ENCODE results near the gene ERBIN.

Gene ERBIN

GRCh38 chr5:65916066-65916465, 10.3 kb upstream of the ERBIN start:
- Histone ChIP-seq H3K27ac (ENCODE audit: low read depth, low read length) (no peak overlapping the region), H3K4me3 (ENCODE audit: low read depth in 1 of 2, low read length in 2 of 2) (peak overlapping the region in 1 of 2 donors; percentile 8), H3K9ac (ENCODE audit: low read depth in 1 of 2, low read length in 2 of 2) (no peak overlapping the region), H3K4me1 (ENCODE audit: control insufficient read depth in 1 of 2, insufficient read depth in 2 of 2, low read length in 2 of 2) (peaks cover 15 to 25% of the 10 kb centered on the region in 2 donors), H3K36me3 (ENCODE audit: control insufficient read depth in 1 of 2, insufficient read depth in 2 of 2, low read length in 2 of 2) (no peaks in the 10 kb centered on the region), H3K9me3 (ENCODE audit: control insufficient read depth in 1 of 2, low read length in 2 of 2) (no peaks in the 10 kb centered on the region), H3K27me3 (ENCODE audit: control insufficient read depth in 1 of 2, insufficient read depth in 2 of 2, low read length in 2 of 2) (no peaks in the 10 kb centered on the region)

DNA sequence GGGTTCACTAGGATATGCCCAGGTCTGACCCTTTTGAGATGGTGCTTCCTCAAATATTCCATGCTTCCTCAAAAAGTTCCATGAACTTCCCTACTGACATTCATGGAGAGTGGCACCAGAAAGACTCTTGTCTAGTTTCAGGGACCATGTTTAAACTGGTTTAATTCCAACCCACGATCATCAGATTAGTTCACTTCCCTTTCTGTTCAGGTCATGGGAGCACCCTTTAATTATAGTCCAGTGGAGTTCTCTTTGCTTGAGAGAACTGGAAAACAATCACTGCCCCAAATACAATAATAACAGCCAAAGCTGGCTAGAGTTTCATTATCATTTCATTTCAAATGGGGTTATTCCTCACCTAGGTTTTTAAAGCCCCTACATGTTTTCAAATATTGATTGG, 9.7 kb upstream of the ERBIN start:
- no peaks in the 10 kb centered on the region for H3K27me3 ChIP-seq (ENCODE audit: control insufficient read depth in 1 of 2, insufficient read depth in 2 of 2, low read length in 2 of 2)
- H3K36me3 ChIP-seq (ENCODE audit: control insufficient read depth in 1 of 2, insufficient read depth in 2 of 2, low read length in 2 of 2) = no peaks in the 10 kb centered on the region

DNA sequence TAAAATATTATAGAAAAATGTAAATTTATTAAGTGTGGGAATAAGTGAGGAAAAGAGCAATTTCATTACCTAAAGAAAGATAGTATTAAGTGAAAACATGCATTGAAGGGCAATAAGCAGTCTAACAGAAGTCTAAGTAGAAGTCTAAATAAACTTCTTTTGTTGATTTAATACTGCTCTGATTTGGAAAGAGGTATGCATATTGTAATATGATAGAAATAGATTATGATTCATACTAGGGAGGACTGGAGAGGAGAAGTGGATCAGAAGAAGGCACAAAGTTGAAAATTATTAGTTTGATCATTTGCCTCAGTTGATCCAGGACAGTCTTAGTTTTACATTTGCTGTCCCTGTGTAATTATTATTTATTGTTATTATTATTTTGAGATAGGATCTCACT, 6.6 kb upstream of the ERBIN start:
- Histone ChIP-seq H3K36me3 (ENCODE audit: control insufficient read depth in 1 of 2, insufficient read depth in 2 of 2, low read length in 2 of 2) (no peaks in the 10 kb centered on the region), H3K9ac (ENCODE audit: low read depth in 1 of 2, low read length in 2 of 2) (no peak overlapping the region), H3K27ac (ENCODE audit: low read depth, low read length) (no peak overlapping the region), H3K4me1 (ENCODE audit: control insufficient read depth in 1 of 2, insufficient read depth in 2 of 2, low read length in 2 of 2) (peaks cover 21 to 24% of the 10 kb centered on the region in 2 donors), H3K9me3 (ENCODE audit: control insufficient read depth in 1 of 2, low read length in 2 of 2) (no peaks in the 10 kb centered on the region), H3K4me3 (ENCODE audit: low read depth in 1 of 2, low read length in 2 of 2) (no peak overlapping the region), H3K27me3 (ENCODE audit: control insufficient read depth in 1 of 2, insufficient read depth in 2 of 2, low read length in 2 of 2) (no peaks in the 10 kb centered on the region)

More for the DNA sequence above, 9.7 kb upstream of the ERBIN start:
- H3K4me1 ChIP-seq (ENCODE audit: control insufficient read depth in 1 of 2, insufficient read depth in 2 of 2, low read length in 2 of 2) = peaks cover 15 to 29% of the 10 kb centered on the region in 2 donors
- peak overlapping the region in 1 of 2 donors; percentile 8 for H3K4me3 ChIP-seq (ENCODE audit: low read depth in 1 of 2, low read length in 2 of 2)
- H3K9me3 ChIP-seq (ENCODE audit: control insufficient read depth in 1 of 2, low read length in 2 of 2) = no peaks in the 10 kb centered on the region
- no peak overlapping the region for H3K27ac ChIP-seq (ENCODE audit: low read depth, low read length)
- H3K9ac ChIP-seq (ENCODE audit: low read depth in 1 of 2, low read length in 2 of 2) = no peak overlapping the region

GRCh38 chr5:65923339-65923738, 3.0 kb upstream of the ERBIN start:
- no peaks in the 10 kb centered on the region for H3K36me3 ChIP-seq (ENCODE audit: control insufficient read depth in 1 of 2, insufficient read depth in 2 of 2, low read length in 2 of 2)
- peaks cover 8 to 14% of the 10 kb centered on the region in 2 donors for H3K4me1 ChIP-seq (ENCODE audit: control insufficient read depth in 1 of 2, insufficient read depth in 2 of 2, low read length in 2 of 2)
- no peak overlapping the region for H3K27ac ChIP-seq (ENCODE audit: low read depth, low read length)
- no peaks in the 10 kb centered on the region for H3K9me3 ChIP-seq (ENCODE audit: control insufficient read depth in 1 of 2, low read length in 2 of 2)
- H3K4me3 ChIP-seq (ENCODE audit: low read depth in 1 of 2, low read length in 2 of 2) = no peak overlapping the region
- H3K9ac ChIP-seq (ENCODE audit: low read depth in 1 of 2, low read length in 2 of 2) = no peak overlapping the region
- no peaks in the 10 kb centered on the region for H3K27me3 ChIP-seq (ENCODE audit: control insufficient read depth in 1 of 2, insufficient read depth in 2 of 2, low read length in 2 of 2)

- Histone ChIP-seq H3K4me1 (ENCODE audit: control insufficient read depth in 1 of 2, insufficient read depth in 2 of 2, low read length in 2 of 2) (peaks cover 8 to 21% of the 10 kb centered on the region in 2 donors), H3K36me3 (ENCODE audit: control insufficient read depth in 1 of 2, insufficient read depth in 2 of 2, low read length in 2 of 2) (no peaks in the 10 kb centered on the region), H3K4me3 (ENCODE audit: low read depth in 1 of 2, low read length in 2 of 2) (peak overlapping the region; percentile 79), H3K27ac (ENCODE audit: low read depth, low read length) (peak overlapping the region; percentile 97), H3K9ac (ENCODE audit: low read depth in 1 of 2, low read length in 2 of 2) (peak overlapping the region; percentile 74 to 76), H3K9me3 (ENCODE audit: control insufficient read depth in 1 of 2, low read length in 2 of 2) (no peaks in the 10 kb centered on the region), H3K27me3 (ENCODE audit: control insufficient read depth in 1 of 2, insufficient read depth in 2 of 2, low read length in 2 of 2) (no peaks in the 10 kb centered on the region)
Measured at GRCh38 chr5:65924366-65925043, 1.9 kb upstream of the ERBIN start.

- no peaks in the 10 kb centered on the region for H3K36me3 ChIP-seq (ENCODE audit: control insufficient read depth in 1 of 2, insufficient read depth in 2 of 2, low read length in 2 of 2)
- peak overlapping the region; percentile 79 for H3K4me3 ChIP-seq (ENCODE audit: low read depth in 1 of 2, low read length in 2 of 2)
- no peaks in the 10 kb centered on the region for H3K9me3 ChIP-seq (ENCODE audit: control insufficient read depth in 1 of 2, low read length in 2 of 2)
- peak overlapping the region; percentile 97 for H3K27ac ChIP-seq (ENCODE audit: low read depth, low read length)
- no peaks in the 10 kb centered on the region for H3K27me3 ChIP-seq (ENCODE audit: control insufficient read depth in 1 of 2, insufficient read depth in 2 of 2, low read length in 2 of 2)
- H3K9ac ChIP-seq (ENCODE audit: low read depth in 1 of 2, low read length in 2 of 2) = peak overlapping the region; percentile 74 to 76
- H3K4me1 ChIP-seq (ENCODE audit: control insufficient read depth in 1 of 2, insufficient read depth in 2 of 2, low read length in 2 of 2) = peaks cover 8 to 21% of the 10 kb centered on the region in 2 donors
Measured at GRCh38 chr5:65925044-65925600, 1.3 kb upstream of the ERBIN start.

- H3K9me3 ChIP-seq (ENCODE audit: control insufficient read depth in 1 of 2, low read length in 2 of 2) = no peaks in the 10 kb centered on the region
- H3K4me1 ChIP-seq (ENCODE audit: control insufficient read depth in 1 of 2, insufficient read depth in 2 of 2, low read length in 2 of 2) = peaks cover 8 to 17% of the 10 kb centered on the region in 2 donors
Measured at GRCh38 chr5:65925601-65926275, 637 bp upstream of the ERBIN start.

DNA sequence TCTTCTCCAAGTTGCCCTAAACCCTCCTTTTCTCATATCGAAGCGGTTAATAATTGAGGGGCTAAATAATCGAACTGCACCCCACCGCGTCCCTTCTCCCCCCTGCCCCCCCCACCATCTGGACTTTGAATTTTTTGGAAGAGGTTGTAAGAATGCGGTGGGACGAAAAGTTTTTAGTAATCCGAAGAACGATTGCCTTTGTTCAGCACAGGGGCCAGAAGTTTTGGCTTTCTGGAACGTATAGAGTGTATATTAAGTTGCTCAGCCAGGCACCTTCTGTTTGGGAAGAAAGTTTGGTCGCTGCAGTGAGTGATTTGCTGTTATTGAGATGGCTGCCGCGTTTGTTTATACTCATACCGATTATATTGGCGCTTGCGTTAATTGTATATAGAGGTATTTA, 518 bp downstream of the ERBIN start:
- Histone ChIP-seq H3K27me3 (ENCODE audit: control insufficient read depth in 1 of 2, insufficient read depth in 2 of 2, low read length in 2 of 2) (no peaks in the 10 kb centered on the region), H3K27ac (ENCODE audit: low read depth, low read length) (peak overlapping the region; percentile 99), H3K4me3 (ENCODE audit: low read depth in 1 of 2, low read length in 2 of 2) (peak overlapping the region; percentile 91 to 100), H3K36me3 (ENCODE audit: control insufficient read depth in 1 of 2, insufficient read depth in 2 of 2, low read length in 2 of 2) (no peaks in the 10 kb centered on the region), H3K9ac (ENCODE audit: low read depth in 1 of 2, low read length in 2 of 2) (peak overlapping the region; percentile 83 to 89), H3K4me1 (ENCODE audit: control insufficient read depth in 1 of 2, insufficient read depth in 2 of 2, low read length in 2 of 2) (peaks cover 8 to 12% of the 10 kb centered on the region in 2 donors), H3K9me3 (ENCODE audit: control insufficient read depth in 1 of 2, low read length in 2 of 2) (no peaks in the 10 kb centered on the region)

More at GRCh38 chr5:65925601-65926275, 637 bp upstream of the ERBIN start:
- peak overlapping the region; percentile 83 to 89 for H3K9ac ChIP-seq (ENCODE audit: low read depth in 1 of 2, low read length in 2 of 2)
- peak overlapping the region; percentile 99 for H3K27ac ChIP-seq (ENCODE audit: low read depth, low read length)
- H3K36me3 ChIP-seq (ENCODE audit: control insufficient read depth in 1 of 2, insufficient read depth in 2 of 2, low read length in 2 of 2) = no peaks in the 10 kb centered on the region
- H3K4me3 ChIP-seq (ENCODE audit: low read depth in 1 of 2, low read length in 2 of 2) = peak overlapping the region; percentile 91 to 100
- H3K27me3 ChIP-seq (ENCODE audit: control insufficient read depth in 1 of 2, insufficient read depth in 2 of 2, low read length in 2 of 2) = no peaks in the 10 kb centered on the region

DNA sequence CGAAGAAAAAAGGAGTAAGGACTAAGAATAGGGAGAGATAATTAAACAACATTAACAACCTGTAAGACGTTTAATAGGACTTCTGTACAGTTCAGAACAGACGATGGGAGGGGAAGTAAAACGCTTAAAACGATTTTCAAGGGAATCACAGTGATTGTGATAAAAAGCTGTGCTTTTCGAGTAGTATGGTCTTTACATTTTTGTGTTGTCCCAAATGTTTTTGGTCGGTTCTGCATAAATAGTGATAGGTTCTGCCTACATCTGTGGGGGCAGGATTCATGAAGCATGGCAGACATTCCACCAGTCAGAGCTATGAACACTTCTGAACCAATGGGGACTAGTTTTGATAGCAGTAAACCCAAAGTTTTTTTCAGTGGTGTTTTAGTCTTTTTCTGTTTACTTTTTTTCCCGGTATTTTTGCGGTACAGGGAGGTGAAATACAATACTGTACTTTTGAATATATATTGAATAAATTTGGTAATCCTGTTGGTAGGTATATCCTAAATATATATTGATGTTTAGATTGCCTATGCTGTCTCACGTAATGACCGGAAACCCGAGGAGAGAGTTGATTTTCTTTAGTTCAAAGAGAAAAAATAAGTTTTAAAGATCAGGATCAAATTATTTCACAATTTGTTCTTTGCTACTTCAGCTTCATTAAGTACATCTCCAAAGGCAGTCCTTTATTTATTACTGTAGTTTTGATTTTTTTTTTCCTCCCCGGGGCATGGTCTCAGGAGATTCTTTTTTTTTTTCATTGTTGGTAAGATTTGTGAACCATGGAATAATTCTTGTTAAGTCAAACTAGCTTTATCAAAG, 1.3 kb downstream of the ERBIN start:
- Histone ChIP-seq H3K4me3 (ENCODE audit: low read depth in 1 of 2, low read length in 2 of 2) (peak overlapping the region; percentile 91 to 100), H3K36me3 (ENCODE audit: control insufficient read depth in 1 of 2, insufficient read depth in 2 of 2, low read length in 2 of 2) (no peaks in the 10 kb centered on the region), H3K9me3 (ENCODE audit: control insufficient read depth in 1 of 2, low read length in 2 of 2) (no peaks in the 10 kb centered on the region), H3K27me3 (ENCODE audit: control insufficient read depth in 1 of 2, insufficient read depth in 2 of 2, low read length in 2 of 2) (no peaks in the 10 kb centered on the region), H3K4me1 (ENCODE audit: control insufficient read depth in 1 of 2, insufficient read depth in 2 of 2, low read length in 2 of 2) (peaks cover 8 to 12% of the 10 kb centered on the region in 2 donors), H3K9ac (ENCODE audit: low read depth in 1 of 2, low read length in 2 of 2) (peak overlapping the region; percentile 83 to 89), H3K27ac (ENCODE audit: low read depth, low read length) (peak overlapping the region; percentile 55)

All from duodenal mucosa (tissue), 2 donors.